Type B pancreatic cell (in vitro differentiated cells): Measurements from ENCODE around the gene ALDH3A2. TPM values are rescaled to one million over a fixed set of nuclear protein-coding genes. Genes with fewer than 3 reads are reported as not detected.

Source experiments
- DNase-seq: peaks from one replicate; pipeline ENCODE4 v3.0.0; 2021; ENCODE audit warnings: mixed read lengths; ENCODE audit not compliant: unreplicated experiment; ENCODE audit errors: extremely low spot score
- H3K27ac Mint-ChIP-seq: 2 replicates; pipeline ENCODE4 v1.8.0; 2021; ENCODE audit warnings: mild to moderate bottlenecking, mixed read lengths
- H3K27me3 Mint-ChIP-seq: 2 replicates; pipeline ENCODE4 v1.8.0; 2021; ENCODE audit warnings: mixed read lengths
- H3K36me3 Mint-ChIP-seq: 2 replicates; pipeline ENCODE4 v1.8.0; 2021; ENCODE audit warnings: mixed read lengths
- H3K4me1 Mint-ChIP-seq: one replicate; pipeline ENCODE4 v1.8.0; 2021; ENCODE audit warnings: mixed read lengths; ENCODE audit not compliant: unreplicated experiment
- H3K4me3 Mint-ChIP-seq: 2 replicates; pipeline ENCODE4 v1.8.0; 2021; ENCODE audit warnings: mild to moderate bottlenecking, mixed read lengths
- H3K9me3 Mint-ChIP-seq: 2 replicates; pipeline ENCODE4 v1.8.0; 2021; ENCODE audit warnings: mixed read lengths
- CTCF ChIP-seq: fragments of 200-600 bp; sonication (generic); conservative IDR thresholded peaks from 2 replicates; pipeline ENCODE4 v1.5.0; 2021; ENCODE audit warnings: antibody characterized with exemption, mild to moderate bottlenecking
- total RNA-seq: library from RNA; stranded (reverse); gene quantifications from 2 replicates; pipeline ENCODE4 v1.2.1, GENCODE V29; 2021; ENCODE audit warnings: low replicate concordance

ALDH3A2 gene
- total RNA-seq, 1 donor from 2014 or later = 69.8 TPM

- H3K36me3 Mint-ChIP-seq = no peaks in the 10 kb centered on the region
- peaks cover 20% of the 10 kb centered on the region for H3K4me1 Mint-ChIP-seq
- no peak overlapping the region for H3K4me3 Mint-ChIP-seq
- TF ChIP-seq CTCF = no peak
- peaks cover 3% of the 10 kb centered on the region for H3K27me3 Mint-ChIP-seq
- no peak for DNase-seq
- no peaks in the 10 kb centered on the region for H3K9me3 Mint-ChIP-seq
- H3K27ac Mint-ChIP-seq = no peak overlapping the region
Observed at GRCh38 chr17:19717031-19717360, 68.4 kb downstream of the ALDH3A2 start.

- H3K9me3 Mint-ChIP-seq = no peaks in the 10 kb centered on the region
- H3K4me1 Mint-ChIP-seq = peaks cover 20% of the 10 kb centered on the region
- no peak overlapping the region for H3K4me3 Mint-ChIP-seq
- no peak for TF ChIP-seq CTCF
- H3K27me3 Mint-ChIP-seq = peaks cover 3% of the 10 kb centered on the region
- no peaks in the 10 kb centered on the region for H3K36me3 Mint-ChIP-seq
- DNase-seq = no peak
- H3K27ac Mint-ChIP-seq = no peak overlapping the region
Observed at GRCh38 chr17:19717411-19717908, 68.9 kb downstream of the ALDH3A2 start.

- H3K27ac Mint-ChIP-seq = no peak overlapping the region
- no peaks in the 10 kb centered on the region for H3K36me3 Mint-ChIP-seq
- peaks cover 3% of the 10 kb centered on the region for H3K27me3 Mint-ChIP-seq
- H3K9me3 Mint-ChIP-seq = no peaks in the 10 kb centered on the region
- H3K4me1 Mint-ChIP-seq = peaks cover 20% of the 10 kb centered on the region
- H3K4me3 Mint-ChIP-seq = no peak overlapping the region
- TF ChIP-seq CTCF = no peak
- no peak for DNase-seq
Observed at GRCh38 chr17:19718041-19718612, 69.6 kb downstream of the ALDH3A2 start.

GRCh38 chr17:19718613-19719354, 70.2 kb downstream of the ALDH3A2 start:
- Mint-ChIP-seq H3K36me3 (no peaks in the 10 kb centered on the region), H3K4me1 (peaks cover 20% of the 10 kb centered on the region), H3K4me3 (no peak overlapping the region), H3K27me3 (peaks cover 3% of the 10 kb centered on the region), H3K27ac (peak overlapping the region; percentile 9), H3K9me3 (no peaks in the 10 kb centered on the region)
- peak; percentile 25 for TF ChIP-seq CTCF
- DNase-seq = no peak

GRCh38 chr17:19719355-19720209, 71.0 kb downstream of the ALDH3A2 start:
- H3K9me3 Mint-ChIP-seq = no peaks in the 10 kb centered on the region
- peak overlapping the region; percentile 9 for H3K27ac Mint-ChIP-seq
- peaks cover 3% of the 10 kb centered on the region for H3K27me3 Mint-ChIP-seq
- H3K36me3 Mint-ChIP-seq = no peaks in the 10 kb centered on the region
- no peak for DNase-seq
- no peak for TF ChIP-seq CTCF
- no peak overlapping the region for H3K4me3 Mint-ChIP-seq
- H3K4me1 Mint-ChIP-seq = peaks cover 20% of the 10 kb centered on the region
